HuH-7.5 (cell line): Measurements from ENCODE around the gene NHERF2.

Source experiments
- DNase-seq: peaks from one replicate; pipeline ENCODE4 v3.0.0; 2011; ENCODE audit warnings: low spot score

Gene NHERF2

DNA sequence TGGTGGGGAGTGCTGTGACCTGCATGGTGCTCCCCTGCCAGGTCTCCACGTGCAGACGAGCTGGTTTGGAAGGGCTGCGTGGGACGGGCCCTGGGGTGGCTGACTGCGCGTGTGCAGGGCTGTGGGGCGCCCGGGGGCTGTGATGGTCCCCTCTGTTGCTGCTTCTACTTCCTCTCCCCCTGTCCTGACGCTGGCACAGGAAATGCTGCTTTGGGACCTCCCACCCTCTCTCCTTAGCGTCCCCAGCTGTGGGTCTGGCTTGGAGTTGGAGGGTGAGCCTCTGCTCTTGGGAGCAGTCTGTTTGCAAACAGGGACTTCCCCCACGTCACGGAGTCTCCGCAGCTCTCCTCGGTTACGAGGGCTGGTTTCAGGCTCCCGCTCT lies 56.3 kb downstream of the NHERF2 start:
- DNase-seq = no peak

DNA sequence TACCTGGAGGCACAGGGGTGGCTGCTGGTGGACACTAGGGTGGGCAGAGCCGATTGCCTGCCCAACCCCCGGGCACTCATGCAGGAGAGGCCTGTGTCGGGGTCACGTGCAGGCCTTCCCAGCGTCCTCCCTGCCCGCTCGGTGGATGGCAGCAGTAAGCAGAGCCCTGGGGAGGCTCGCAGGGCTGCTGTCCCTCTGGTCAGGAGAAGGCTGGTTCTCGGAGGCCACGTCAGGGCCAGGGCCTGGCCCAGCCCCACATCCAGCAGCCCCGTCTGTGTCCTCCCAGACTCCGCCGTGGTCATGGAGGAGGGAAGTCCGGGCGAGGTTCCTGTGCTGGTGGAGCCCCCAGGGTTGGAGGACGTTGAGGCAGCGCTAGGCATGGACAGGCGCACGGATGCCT lies 56.7 kb downstream of the NHERF2 start:
- DNase-seq = no peak

DNA sequence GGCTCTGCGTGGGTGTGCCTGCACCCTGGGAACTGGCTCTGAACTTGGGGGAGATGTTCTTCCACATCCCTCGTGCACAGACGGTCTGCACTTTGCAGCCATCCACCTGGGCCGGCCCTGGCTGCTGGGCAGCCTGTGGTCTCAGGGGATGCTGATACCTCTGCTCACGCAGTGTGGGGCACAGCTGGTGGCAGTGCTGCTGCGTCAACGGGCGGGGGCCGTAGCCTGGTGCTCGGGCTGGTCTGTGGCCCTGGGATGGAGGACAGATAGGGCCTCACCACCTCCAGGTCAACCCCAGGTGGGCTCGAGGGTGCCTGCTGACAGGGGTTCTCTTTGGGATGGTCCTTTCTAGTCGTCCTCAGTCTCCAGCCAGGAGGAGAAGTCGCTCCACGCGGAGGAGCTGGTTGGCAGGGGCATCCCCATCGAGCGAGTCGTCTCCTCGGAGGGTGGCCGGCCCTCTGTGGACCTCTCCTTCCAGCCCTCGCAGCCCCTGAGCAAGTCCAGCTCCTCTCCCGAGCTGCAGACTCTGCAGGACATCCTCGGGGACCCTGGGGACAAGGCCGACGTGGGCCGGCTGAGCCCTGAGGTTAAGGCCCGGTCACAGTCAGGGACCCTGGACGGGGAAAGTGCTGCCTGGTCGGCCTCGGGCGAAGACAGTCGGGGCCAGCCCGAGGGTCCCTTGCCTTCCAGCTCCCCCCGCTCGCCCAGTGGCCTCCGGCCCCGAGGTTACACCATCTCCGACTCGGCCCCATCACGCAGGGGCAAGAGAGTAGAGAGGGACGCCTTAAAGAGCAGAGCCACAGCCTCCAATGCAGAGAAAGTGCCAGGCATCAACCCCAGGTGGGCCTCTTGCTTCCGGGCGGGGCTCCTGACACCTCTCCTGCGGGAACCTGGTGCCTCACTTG lies 57.4 kb downstream of the NHERF2 start:
- no peak for DNase-seq

DNA sequence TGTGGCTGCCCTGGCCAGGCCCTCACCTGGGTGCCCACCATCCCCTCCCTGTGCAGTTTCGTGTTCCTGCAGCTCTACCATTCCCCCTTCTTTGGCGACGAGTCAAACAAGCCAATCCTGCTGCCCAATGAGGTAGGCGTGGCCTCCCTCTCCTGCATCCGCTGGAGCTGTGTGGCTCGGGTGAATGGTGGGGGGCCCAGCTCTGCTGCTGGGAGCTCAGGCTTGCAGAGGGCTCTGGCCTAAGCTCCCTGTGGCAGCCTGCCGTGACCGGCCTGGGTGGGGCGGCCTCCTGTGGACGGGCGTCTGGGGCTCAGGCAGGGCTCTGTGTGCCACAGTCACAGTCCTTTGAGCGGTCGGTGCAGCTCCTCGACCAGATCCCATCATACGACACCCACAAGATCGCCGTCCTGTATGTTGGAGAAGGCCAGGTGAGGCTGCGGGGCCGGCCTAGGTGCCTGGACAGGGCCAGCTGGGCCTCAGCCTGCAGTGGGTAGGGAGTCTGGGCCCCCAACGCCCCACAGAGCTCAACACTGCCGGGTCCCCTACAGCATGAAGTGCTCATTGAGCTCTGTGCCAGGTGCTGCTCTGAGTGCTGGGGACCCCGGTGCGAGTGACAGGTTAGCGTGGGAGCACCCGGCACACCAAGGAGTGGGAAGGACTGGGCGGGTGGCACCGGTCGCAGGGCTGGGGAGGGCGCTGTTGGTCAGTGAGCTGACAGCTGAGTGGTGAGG lies 58.4 kb downstream of the NHERF2 start:
- DNase-seq = no peak

DNA sequence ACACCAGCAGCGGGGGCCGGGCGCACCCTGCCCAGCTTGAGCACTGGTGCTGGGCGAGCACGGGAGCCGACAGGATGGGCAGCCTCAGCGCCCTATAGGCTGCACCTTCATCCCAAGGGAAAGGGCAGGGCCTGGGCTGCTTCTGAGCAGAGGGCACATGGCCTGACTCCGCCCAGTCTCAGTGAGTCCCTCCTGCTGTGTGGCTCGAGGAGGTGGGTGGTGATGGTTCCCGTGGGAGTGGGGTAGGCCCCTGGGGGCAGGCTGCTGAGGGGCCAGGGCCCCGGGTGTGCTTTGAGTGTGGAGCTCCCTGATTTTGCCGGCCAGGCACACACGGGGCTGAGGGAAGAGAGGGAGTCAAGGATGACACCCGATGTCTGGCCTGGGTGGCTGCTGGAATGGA lies 59.0 kb downstream of the NHERF2 start:
- no peak for DNase-seq

DNA sequence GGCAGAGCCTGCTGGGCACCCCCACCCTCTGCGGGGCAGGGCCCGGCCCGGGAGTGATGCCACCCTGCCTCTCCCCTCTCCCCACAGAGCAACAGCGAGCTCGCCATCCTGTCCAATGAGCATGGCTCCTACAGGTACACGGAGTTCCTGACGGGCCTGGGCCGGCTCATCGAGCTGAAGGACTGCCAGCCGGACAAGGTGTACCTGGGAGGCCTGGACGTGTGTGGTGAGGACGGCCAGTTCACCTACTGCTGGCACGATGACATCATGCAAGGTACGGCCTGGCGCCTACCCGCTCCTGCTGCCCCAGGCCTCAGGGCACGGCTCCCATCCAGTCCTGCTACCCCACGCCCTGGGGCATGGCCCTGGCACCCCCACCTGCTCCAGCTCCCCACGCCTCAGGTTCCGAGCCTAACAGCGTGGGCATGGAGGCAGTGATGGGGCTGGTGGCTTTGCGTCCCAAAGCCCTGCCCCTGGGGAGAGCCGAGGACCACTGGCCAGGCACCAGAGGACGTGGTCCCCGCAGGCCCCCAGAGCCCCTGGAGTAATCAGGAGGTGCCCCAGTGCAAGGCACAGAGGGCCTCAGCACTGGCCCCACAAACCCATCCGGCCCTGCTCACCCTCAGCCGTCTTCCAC lies 59.5 kb downstream of the NHERF2 start:
- DNase-seq = no peak

DNA sequence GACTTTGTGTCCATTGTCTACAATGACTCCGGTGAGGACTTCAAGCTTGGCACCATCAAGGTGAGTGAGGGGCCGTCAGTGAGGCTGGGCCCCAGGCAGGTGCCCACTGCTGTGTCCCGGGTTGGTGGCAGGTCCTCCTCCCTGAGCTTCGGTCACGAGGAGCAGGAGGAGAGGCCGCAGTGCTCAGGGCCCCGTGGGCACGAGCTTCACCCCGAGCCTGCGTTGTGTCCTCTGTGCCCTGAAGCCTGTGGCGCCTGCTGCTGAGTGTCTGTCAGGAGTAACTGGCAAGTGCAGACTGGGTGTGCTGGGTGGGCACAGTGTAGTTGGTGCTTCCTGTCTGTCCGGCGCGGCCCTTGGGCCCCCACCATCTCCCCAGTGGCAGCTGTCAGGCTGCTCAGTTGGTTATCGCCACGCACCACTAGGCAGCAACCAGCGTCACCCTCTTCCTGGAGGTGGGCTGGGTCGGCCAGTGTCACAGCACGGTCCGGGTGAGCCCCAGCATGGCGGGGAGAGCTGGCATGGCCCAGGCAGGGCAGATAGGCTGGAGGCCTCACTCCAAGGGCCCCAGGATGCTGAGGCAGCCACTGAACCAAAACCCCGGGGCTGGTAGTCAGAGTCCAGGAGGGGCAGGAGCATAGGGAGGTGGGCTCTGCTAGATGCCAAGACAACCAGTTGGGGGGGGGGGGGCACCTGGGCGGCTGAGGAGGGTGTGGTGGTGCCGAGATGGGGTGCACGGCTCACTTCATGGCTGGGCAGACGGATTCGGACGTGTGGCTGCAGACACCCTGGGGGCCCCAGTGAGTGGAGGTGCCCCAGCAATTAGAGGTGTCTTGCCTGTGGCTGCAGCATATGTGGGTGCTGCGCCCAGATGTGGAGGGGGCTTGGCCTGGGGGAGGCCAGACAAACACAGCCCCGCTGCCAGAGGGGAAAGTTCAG lies 60.4 kb downstream of the NHERF2 start:
- no peak for DNase-seq

DNA sequence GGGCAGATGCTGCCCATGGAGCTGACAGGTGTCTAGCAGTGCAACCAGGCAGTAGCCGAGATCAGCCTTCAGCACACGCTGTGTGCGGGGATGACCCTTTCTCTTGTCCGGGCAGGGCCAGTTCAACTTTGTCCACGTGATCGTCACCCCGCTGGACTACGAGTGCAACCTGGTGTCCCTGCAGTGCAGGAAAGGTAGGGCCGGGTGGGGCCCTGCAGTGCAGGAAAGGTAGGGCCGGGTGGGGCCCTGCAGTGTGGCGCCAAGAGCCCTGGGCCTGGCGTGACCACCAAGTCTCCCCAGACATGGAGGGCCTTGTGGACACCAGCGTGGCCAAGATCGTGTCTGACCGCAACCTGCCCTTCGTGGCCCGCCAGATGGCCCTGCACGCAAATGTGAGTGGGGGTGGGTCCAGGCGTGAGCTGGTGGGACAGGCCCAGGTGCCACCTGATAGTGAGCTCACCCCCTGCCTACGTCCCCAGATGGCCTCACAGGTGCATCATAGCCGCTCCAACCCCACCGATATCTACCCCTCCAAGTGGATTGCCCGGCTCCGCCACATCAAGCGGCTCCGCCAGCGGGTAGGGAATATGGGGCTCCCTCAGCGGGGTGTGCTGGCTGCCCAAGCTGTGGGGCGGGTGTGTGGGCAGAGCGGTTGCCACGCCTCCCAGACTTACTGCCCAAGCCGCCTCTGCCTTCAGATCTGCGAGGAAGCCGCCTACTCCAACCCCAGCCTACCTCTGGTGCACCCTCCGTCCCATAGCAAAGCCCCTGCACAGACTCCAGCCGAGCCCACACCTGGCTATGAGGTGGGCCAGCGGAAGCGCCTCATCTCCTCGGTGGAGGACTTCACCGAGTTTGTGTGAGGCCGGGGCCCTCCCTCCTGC lies 61.3 kb downstream of the NHERF2 start:
- DNase-seq = no peak
